ENCODE results near the gene C17orf114. TPM values are rescaled to one million over a fixed set of nuclear protein-coding genes. Genes with fewer than 3 reads are reported as not detected.

Gene C17orf114

Other genes starting within 250 kb of the C17orf114 start
- 10 to 100 TPM; 32.5 to 50.1 (median 36.3) TPM for gene MYBBP1A, start 246.9 kb downstream of the C17orf114 start, polyA plus RNA-seq (ENCODE audit: insufficient read length in 4 of 4)
- gene GGT6, start 241.8 kb downstream of the C17orf114 start, polyA plus RNA-seq (ENCODE audit: insufficient read length in 4 of 4) = 10 to 100 TPM in 1 of 4 donors, 1 to 10 TPM in 2, under 1 TPM in 1; 0.19 to 11.3 (median 7.6) TPM
- gene SMTNL2, start 217.8 kb downstream of the C17orf114 start, polyA plus RNA-seq (ENCODE audit: insufficient read length in 4 of 4) = 10 to 100 TPM in 3 of 4 donors, 1 to 10 TPM in 1; 1.7 to 67.3 (median 52.0) TPM
- under 1 TPM; 0.50 to 0.75 (median 0.63) TPM for gene ALOX15, start 160.7 kb downstream of the C17orf114 start, polyA plus RNA-seq (ENCODE audit: insufficient read length in 4 of 4)
- 10 to 100 TPM; 36.2 to 56.5 (median 45.0) TPM for gene PELP1, start 98.2 kb downstream of the C17orf114 start, polyA plus RNA-seq (ENCODE audit: insufficient read length in 4 of 4)
- 10 to 100 TPM; 27.9 to 42.1 (median 33.2) TPM for gene ARRB2, start 91.7 kb downstream of the C17orf114 start, polyA plus RNA-seq (ENCODE audit: insufficient read length in 4 of 4)
- gene MED11, start 70.9 kb downstream of the C17orf114 start, polyA plus RNA-seq (ENCODE audit: insufficient read length in 4 of 4) = 10 to 100 TPM; 14.6 to 26.5 (median 22.5) TPM
- under 1 TPM; 0.37 to 0.85 (median 0.58) TPM for gene ZMYND15, start 62.5 kb downstream of the C17orf114 start, polyA plus RNA-seq (ENCODE audit: insufficient read length in 4 of 4)
- 10 to 100 TPM in 3 of 4 donors, 1 to 10 TPM in 1; 7.6 to 14.1 (median 11.9) TPM for gene CXCL16, start 62.4 kb downstream of the C17orf114 start, polyA plus RNA-seq (ENCODE audit: insufficient read length in 4 of 4)
- 1 to 10 TPM in 2 of 4 donors, under 1 TPM in 2; 0.31 to 2.9 (median 1.5) TPM for gene TM4SF5, start 30.4 kb downstream of the C17orf114 start, polyA plus RNA-seq (ENCODE audit: insufficient read length in 4 of 4)
- 1 to 10 TPM in 1 of 4 donors, under 1 TPM in 3; 0.41 to 1.2 (median 0.59) TPM for gene VMO1, start 16.0 kb downstream of the C17orf114 start, polyA plus RNA-seq (ENCODE audit: insufficient read length in 4 of 4)
- gene GLTPD2, start 13.4 kb downstream of the C17orf114 start, polyA plus RNA-seq (ENCODE audit: insufficient read length in 4 of 4) = 1 to 10 TPM in 3 of 4 donors, under 1 TPM in 1; 0.90 to 9.4 (median 3.5) TPM
- gene PSMB6, start 6.2 kb downstream of the C17orf114 start, polyA plus RNA-seq (ENCODE audit: insufficient read length in 4 of 4) = 100 to 1,000 TPM in 3 of 4 donors, 10 to 100 TPM in 1; 82.5 to 125 (median 120) TPM
- 10 to 100 TPM; 31.9 to 48.7 (median 41.6) TPM for gene PLD2, start 4.8 kb upstream of the C17orf114 start, polyA plus RNA-seq (ENCODE audit: insufficient read length in 4 of 4)
- 10 to 100 TPM; 49.3 to 75.6 (median 59.3) TPM for gene MINK1, start 31.0 kb upstream of the C17orf114 start, polyA plus RNA-seq (ENCODE audit: insufficient read length in 4 of 4)
- gene C17orf107, start 97.2 kb upstream of the C17orf114 start, polyA plus RNA-seq (ENCODE audit: insufficient read length in 4 of 4) = 1 to 10 TPM; 1.3 to 2.8 (median 1.9) TPM
- 1 to 10 TPM; 1.4 to 2.0 (median 1.7) TPM for gene CHRNE, start 100.8 kb upstream of the C17orf114 start, polyA plus RNA-seq (ENCODE audit: insufficient read length in 4 of 4)
- 1 to 10 TPM in 3 of 4 donors, under 1 TPM in 1; 0.83 to 3.4 (median 1.8) TPM for gene GP1BA, start 129.9 kb upstream of the C17orf114 start, polyA plus RNA-seq (ENCODE audit: insufficient read length in 4 of 4)
- gene SLC25A11, start 137.7 kb upstream of the C17orf114 start, polyA plus RNA-seq (ENCODE audit: insufficient read length in 4 of 4) = 10 to 100 TPM; 40.5 to 90.1 (median 72.7) TPM
- 100 to 1,000 TPM; 106 to 135 (median 129) TPM for gene RNF167, start 137.9 kb upstream of the C17orf114 start, polyA plus RNA-seq (ENCODE audit: insufficient read length in 4 of 4)
- 100 to 1,000 TPM; 274 to 467 (median 346) TPM for gene PFN1, start 146.2 kb upstream of the C17orf114 start, polyA plus RNA-seq (ENCODE audit: insufficient read length in 4 of 4)
- 10 to 100 TPM; 14.8 to 30.0 (median 18.8) TPM for gene ENO3, start 148.8 kb upstream of the C17orf114 start, polyA plus RNA-seq (ENCODE audit: insufficient read length in 4 of 4)
- gene SPAG7, start 165.5 kb upstream of the C17orf114 start, polyA plus RNA-seq (ENCODE audit: insufficient read length in 4 of 4) = 100 to 1,000 TPM in 1 of 4 donors, 10 to 100 TPM in 3; 86.4 to 100 (median 92.0) TPM
- gene CAMTA2, start 185.3 kb upstream of the C17orf114 start, polyA plus RNA-seq (ENCODE audit: insufficient read length in 4 of 4) = 10 to 100 TPM; 19.3 to 34.2 (median 26.6) TPM
- gene INCA1, start 195.2 kb upstream of the C17orf114 start, polyA plus RNA-seq (ENCODE audit: insufficient read length in 4 of 4) = 1 to 10 TPM; 6.9 to 9.3 (median 7.4) TPM
- gene KIF1C, start 195.6 kb upstream of the C17orf114 start, polyA plus RNA-seq (ENCODE audit: insufficient read length in 4 of 4) = 10 to 100 TPM; 69.8 to 89.3 (median 82.2) TPM
- under 1 TPM; 0.05 to 0.35 (median 0.15) TPM for gene SLC52A1, start 233.1 kb upstream of the C17orf114 start, polyA plus RNA-seq (ENCODE audit: insufficient read length in 4 of 4)

All from left renal pelvis (tissue), 4 donors.